Caco-2 (cell line): ENCODE results near the gene PRDM5. TPM values are rescaled to one million over a fixed set of nuclear protein-coding genes. Genes with fewer than 3 reads are reported as not detected.

Source experiments
- BruUV-seq: library from RNA; stranded (reverse); fragments of 400-500 nt; replicated peaks from 2 replicates; lab custom pipeline; 2021; lab: Mats Ljungman, UMichigan
- CTCF ChIA-PET: fragments of 300-600 bp; sonication (Branson Sonifier 250); formaldehyde crosslinking; loops from one replicate; lab custom pipeline; 2022; ENCODE audit warnings: antibody characterized with exemption; lab: Charles Lee
- POLR2A ChIA-PET: fragments of 300-600 bp; sonication (Branson Sonifier 250); formaldehyde crosslinking; loops from one replicate; lab custom pipeline; 2022; ENCODE audit warnings: antibody characterized with exemption; lab: Charles Lee
- DNase-seq, 2 experiments: peaks; one replicate each; pipeline versions ENCODE4 v3.0.0 to v3.0.0-alpha.2; 2020 to 2022
- H3K27me3 ChIP-seq: replicated peaks from 2 replicates; pipeline ENCODE4 v1.6.0; 2011; ENCODE audit warnings: low read length; ENCODE audit not compliant: control insufficient read depth, insufficient read depth
- H3K36me3 ChIP-seq: 2 replicates; pipeline ENCODE4 v1.5.1; 2011; ENCODE audit warnings: low read length; ENCODE audit not compliant: control insufficient read depth, insufficient read depth
- H3K4me1 ChIP-seq: fragments of 250-450 bp; sonication (Bioruptor Pico); 2 replicates; pipeline ENCODE4 v1.5.1; 2020; ENCODE audit warnings: mild to moderate bottlenecking
- H3K4me3 ChIP-seq: 2 replicates; pipeline ENCODE4 v1.5.1; 2011; ENCODE audit warnings: low read depth, mild to moderate bottlenecking, control low read depth, low read length
- H3K9me3 ChIP-seq: fragments of 250-450 bp; sonication (Bioruptor Pico); 2 replicates; pipeline ENCODE4 v1.5.1; 2020; ENCODE audit warnings: mild to moderate bottlenecking, moderate library complexity
- H3K27ac Mint-ChIP-seq: one replicate; pipeline ENCODE4 v1.8.0; 2022; ENCODE audit warnings: mixed read lengths; ENCODE audit not compliant: unreplicated experiment
- H3K27me3 Mint-ChIP-seq: one replicate; pipeline ENCODE4 v1.8.0; 2022; ENCODE audit warnings: mixed read lengths; ENCODE audit not compliant: insufficient read depth, unreplicated experiment
- H3K36me3 Mint-ChIP-seq: one replicate; pipeline ENCODE4 v1.8.0; 2022; ENCODE audit warnings: mild to moderate bottlenecking, mixed read lengths; ENCODE audit not compliant: insufficient read depth, unreplicated experiment
- H3K4me1 Mint-ChIP-seq: one replicate; pipeline ENCODE4 v1.8.0; 2022; ENCODE audit warnings: low read depth, mixed read lengths; ENCODE audit not compliant: unreplicated experiment
- H3K4me3 Mint-ChIP-seq: one replicate; pipeline ENCODE4 v1.8.0; 2022; ENCODE audit warnings: mild to moderate bottlenecking, moderate library complexity, mixed read lengths; ENCODE audit not compliant: unreplicated experiment
- H3K9me3 Mint-ChIP-seq: one replicate; pipeline ENCODE4 v1.8.0; 2022; ENCODE audit warnings: mixed read lengths; ENCODE audit not compliant: unreplicated experiment
- CTCF ChIP-seq, 2 experiments: fragments of 200-600 bp in 1 of 2; IDR thresholded peaks; 1 replicate in 1 of 2; 2 replicates in 1 of 2; pipeline versions ENCODE4 v1.5.1 to v1.8.0; 2011 to 2022; ENCODE audit warnings: antibody characterized with exemption in 1 of 2, control low read depth in 1 of 2, inconsistent platforms in 1 of 2, low read depth in 1 of 2, low read length in 1 of 2, mild to moderate bottlenecking in 1 of 2, moderate library complexity in 1 of 2; ENCODE audit not compliant: insufficient read depth in 1 of 2, severe bottlenecking in 1 of 2, unreplicated experiment in 1 of 2
- intact Hi-C: fragments of 100-400 bp; cut with micrococcal nuclease; formaldehyde crosslinking; loops from one replicate; pipeline ENCODE4 v1.10.0; 2022; ENCODE audit not compliant: unreplicated experiment
- total RNA-seq: library from RNA; stranded (reverse); gene quantifications from 2 replicates; pipeline ENCODE4 v1.2.3, GENCODE V29; 2022

Gene PRDM5
- total RNA-seq, 1 experiment from 2014 or later: 14.3 TPM

GRCh38 chr4:120864969-120865368 is 57.6 kb downstream of the PRDM5 start:
- CTCF ChIA-PET: no interaction called here
- no peak overlapping the region for H3K4me3 ChIP-seq
- no peaks in the 10 kb centered on the region for H3K9me3 ChIP-seq
- Mint-ChIP-seq H3K27me3 (no peaks in the 10 kb centered on the region), H3K36me3 (no peaks in the 10 kb centered on the region), H3K27ac (no peak overlapping the region), H3K9me3 (no peaks in the 10 kb centered on the region), H3K4me1 (peaks cover 5% of the 10 kb centered on the region), H3K4me3 (no peak overlapping the region)
- DNase-seq: no peak
- H3K27me3 ChIP-seq: no peaks in the 10 kb centered on the region
- no peaks in the 10 kb centered on the region for H3K36me3 ChIP-seq
- BruUV-seq: no TSS peak
- H3K4me1 ChIP-seq: peaks cover 5% of the 10 kb centered on the region; the same call in 1 of the 2 replicates
- intact Hi-C loops: no loop called here
- POLR2A ChIA-PET: no interaction called here
- TF ChIP-seq CTCF (IDR thresholded peaks at IDR 0.05; ENCODE audit: insufficient read depth in 1 of 2, low read depth in 1 of 2, low read length in 1 of 2, severe bottlenecking in 1 of 2, unreplicated experiment in 1 of 2): no peak

GRCh38 chr4:120862432-120862831 is 60.1 kb downstream of the PRDM5 start:
- no peak overlapping the region for H3K4me3 Mint-ChIP-seq
- no peaks in the 10 kb centered on the region for H3K9me3 Mint-ChIP-seq
- no TSS peak for BruUV-seq
- DNase-seq: no peak
- intact Hi-C loops: no loop called here
- ChIA-PET CTCF (no interaction called here), POLR2A (no interaction called here)
- H3K4me3 ChIP-seq: no peak overlapping the region
- no peaks in the 10 kb centered on the region for H3K36me3 Mint-ChIP-seq
- no peaks in the 10 kb centered on the region for H3K27me3 ChIP-seq
- no peak for TF ChIP-seq CTCF (IDR thresholded peaks at IDR 0.05; ENCODE audit: insufficient read depth in 1 of 2, low read depth in 1 of 2, low read length in 1 of 2, severe bottlenecking in 1 of 2, unreplicated experiment in 1 of 2)
- no peak overlapping the region for H3K27ac Mint-ChIP-seq
- H3K9me3 ChIP-seq: no peaks in the 10 kb centered on the region
- no peaks in the 10 kb centered on the region for H3K36me3 ChIP-seq
- H3K4me1 ChIP-seq: no peaks in the 10 kb centered on the region
- no peaks in the 10 kb centered on the region for H3K27me3 Mint-ChIP-seq
- no peaks in the 10 kb centered on the region for H3K4me1 Mint-ChIP-seq

GRCh38 chr4:120861852-120862251 is 60.7 kb downstream of the PRDM5 start:
- no peak for TF ChIP-seq CTCF (IDR thresholded peaks at IDR 0.05; ENCODE audit: insufficient read depth in 1 of 2, low read depth in 1 of 2, low read length in 1 of 2, severe bottlenecking in 1 of 2, unreplicated experiment in 1 of 2)
- Mint-ChIP-seq H3K27ac (no peak overlapping the region), H3K4me3 (no peak overlapping the region), H3K27me3 (no peaks in the 10 kb centered on the region), H3K36me3 (no peaks in the 10 kb centered on the region), H3K9me3 (no peaks in the 10 kb centered on the region), H3K4me1 (no peaks in the 10 kb centered on the region)
- H3K9me3 ChIP-seq: no peaks in the 10 kb centered on the region
- H3K36me3 ChIP-seq: no peaks in the 10 kb centered on the region
- H3K4me1 ChIP-seq: no peaks in the 10 kb centered on the region
- CTCF ChIA-PET: no interaction called here
- intact Hi-C loops: no loop called here
- H3K4me3 ChIP-seq: no peak overlapping the region
- DNase-seq: no peak
- no TSS peak for BruUV-seq
- POLR2A ChIA-PET: no interaction called here
- H3K27me3 ChIP-seq: no peaks in the 10 kb centered on the region
